Effector memory CD8-positive, alpha-beta T cell (primary cell): Measurements from ENCODE around the gene LRRC10.
A peak's percentile ranks its signal among the peaks of the same experiment; 100 is the strongest.
"Not testable (repeated sequence)": the region's sequence is repeated elsewhere in the genome, so short reads cannot be mapped to it uniquely, and the experiment has no call there.

Experiments
- ATAC-seq: fragments of 150-1000 bp; cut with Tn5 transposase; replicated peaks from 2 replicates; pipeline ENCODE4 v1.10.0; 2021; ENCODE audit warnings: mild to moderate bottlenecking, moderate library complexity
- DNase-seq, 3 experiments: peaks; one replicate each; pipeline ENCODE4 v3.0.0; 2021
- H3K27ac Mint-ChIP-seq, 2 donors: one replicate each; pipeline ENCODE4 v1.8.0; 2022; ENCODE audit warnings: mild to moderate bottlenecking in 2 of 2, mixed read lengths in 2 of 2, moderate library complexity in 2 of 2
- H3K27me3 Mint-ChIP-seq, 2 donors: one replicate each; pipeline ENCODE4 v1.8.0; 2022; ENCODE audit warnings: mixed read lengths in 2 of 2
- H3K36me3 Mint-ChIP-seq: one replicate; pipeline ENCODE4 v1.8.0; 2022; ENCODE audit warnings: mild to moderate bottlenecking, moderate library complexity, mixed read lengths; ENCODE audit not compliant: insufficient read depth
- H3K4me1 Mint-ChIP-seq, 2 donors: one replicate each; pipeline ENCODE4 v1.8.0; 2022; ENCODE audit warnings: low read depth in 2 of 2, mixed read lengths in 2 of 2
- H3K4me3 Mint-ChIP-seq, 2 donors: one replicate each; pipeline ENCODE4 v1.8.0; 2022; ENCODE audit warnings: mild to moderate bottlenecking in 2 of 2, mixed read lengths in 2 of 2, moderate library complexity in 2 of 2
- H3K9me3 Mint-ChIP-seq, 2 donors: one replicate each; pipeline ENCODE4 v1.8.0; 2022; ENCODE audit warnings: mixed read lengths in 2 of 2

LRRC10 gene

GRCh38 chr12:69604275-69604674 is 6.4 kb downstream of the LRRC10 start:
- H3K4me3 Mint-ChIP-seq, DNase-seq, H3K4me1 Mint-ChIP-seq, ATAC-seq, H3K9me3 Mint-ChIP-seq, H3K27me3 Mint-ChIP-seq, H3K27ac Mint-ChIP-seq: not testable (repeated sequence)
- H3K36me3 Mint-ChIP-seq, result peaks cover 43% of the 10 kb centered on the region

- not testable (repeated sequence) for DNase-seq, H3K9me3 Mint-ChIP-seq, H3K27me3 Mint-ChIP-seq, H3K27ac Mint-ChIP-seq, H3K4me1 Mint-ChIP-seq, ATAC-seq, H3K4me3 Mint-ChIP-seq
- H3K36me3 Mint-ChIP-seq, result peaks cover 50% of the 10 kb centered on the region
Measured at GRCh38 chr12:69603556-69603955, 7.2 kb downstream of the LRRC10 start.

GRCh38 chr12:69602954-69603353 is 7.8 kb downstream of the LRRC10 start:
- no peaks in the 10 kb centered on the region for H3K9me3 Mint-ChIP-seq
- ATAC-seq, result no peak
- H3K36me3 Mint-ChIP-seq, result peaks cover 56% of the 10 kb centered on the region

GRCh38 chr12:69601962-69602685 is 8.6 kb downstream of the LRRC10 start:
- Mint-ChIP-seq H3K27me3 (no peaks in the 10 kb centered on the region), H3K9me3 (no peaks in the 10 kb centered on the region), H3K36me3 (peaks cover 64% of the 10 kb centered on the region), H3K27ac (no peak overlapping the region), H3K4me3 (no peak overlapping the region), H3K4me1 (no peaks in the 10 kb centered on the region)
- DNase-seq (no peak), ATAC-seq (no peak)

More at GRCh38 chr12:69602954-69603353, 7.8 kb downstream of the LRRC10 start:
- no peaks in the 10 kb centered on the region for H3K27me3 Mint-ChIP-seq
- DNase-seq, result no peak
- H3K4me3 Mint-ChIP-seq, result no peak overlapping the region
- no peaks in the 10 kb centered on the region for H3K4me1 Mint-ChIP-seq
- H3K27ac Mint-ChIP-seq, result no peak overlapping the region

- no peak for ATAC-seq
Measured at GRCh38 chr12:69600804-69601203, 9.9 kb downstream of the LRRC10 start.

GRCh38 chr12:69598174-69598753 is 12.4 kb downstream of the LRRC10 start:
- no peak overlapping the region for H3K4me3 Mint-ChIP-seq
- no peak overlapping the region for H3K27ac Mint-ChIP-seq
- ATAC-seq (no peak), DNase-seq (no peak)
- no peaks in the 10 kb centered on the region for H3K9me3 Mint-ChIP-seq
- H3K27me3 Mint-ChIP-seq, result no peaks in the 10 kb centered on the region
- peaks cover 98% of the 10 kb centered on the region for H3K36me3 Mint-ChIP-seq
- peaks cover 4 to 8% of the 10 kb centered on the region in 2 donors for H3K4me1 Mint-ChIP-seq

More at GRCh38 chr12:69600804-69601203, 9.9 kb downstream of the LRRC10 start:
- peaks cover 78% of the 10 kb centered on the region for H3K36me3 Mint-ChIP-seq
- no peak for DNase-seq
- no peak overlapping the region for H3K4me3 Mint-ChIP-seq
- H3K27ac Mint-ChIP-seq, result no peak overlapping the region
- H3K9me3 Mint-ChIP-seq, result no peaks in the 10 kb centered on the region
- peaks cover 3 to 7% of the 10 kb centered on the region in 2 donors for H3K4me1 Mint-ChIP-seq
- H3K27me3 Mint-ChIP-seq, result no peaks in the 10 kb centered on the region

GRCh38 chr12:69595689-69596088 is 15.0 kb downstream of the LRRC10 start:
- Mint-ChIP-seq H3K9me3 (no peaks in the 10 kb centered on the region), H3K36me3 (peaks cover 98% of the 10 kb centered on the region), H3K27ac (peak overlapping the region in 1 of 2 donors; percentile 56), H3K27me3 (no peaks in the 10 kb centered on the region), H3K4me1 (peaks cover 4 to 8% of the 10 kb centered on the region in 2 donors), H3K4me3 (no peak overlapping the region)
- ATAC-seq, result no peak
- DNase-seq, result no peak

GRCh38 chr12:69589082-69589481 is 21.6 kb downstream of the LRRC10 start:
- DNase-seq (no peak), ATAC-seq (no peak)
- Mint-ChIP-seq H3K4me1 (peaks cover 8 to 11% of the 10 kb centered on the region in 2 donors), H3K4me3 (peak overlapping the region in 1 of 2 donors; percentile 12), H3K36me3 (peaks cover 87% of the 10 kb centered on the region), H3K27me3 (no peaks in the 10 kb centered on the region), H3K27ac (peak overlapping the region in 1 of 2 donors; percentile 35), H3K9me3 (no peaks in the 10 kb centered on the region)

- Mint-ChIP-seq H3K4me3 (no peak overlapping the region), H3K27ac (no peak overlapping the region), H3K36me3 (peaks cover 81% of the 10 kb centered on the region), H3K9me3 (no peaks in the 10 kb centered on the region), H3K27me3 (no peaks in the 10 kb centered on the region), H3K4me1 (peaks cover 8 to 11% of the 10 kb centered on the region in 2 donors)
- ATAC-seq (no peak), DNase-seq (no peak)
Measured at GRCh38 chr12:69588527-69588926, 22.2 kb downstream of the LRRC10 start.

- Mint-ChIP-seq H3K4me3 (peak within 1 kb of the TSS; percentile 98 to 99), H3K9me3 (no peaks in the 10 kb centered on the region), H3K4me1 (peaks cover 8 to 11% of the 10 kb centered on the region in 2 donors), H3K27ac (peak within 1 kb of the TSS; percentile 98 to 99), H3K27me3 (no peaks in the 10 kb centered on the region), H3K36me3 (peaks cover 50% of the 10 kb centered on the region)
- peak; percentile 92 for ATAC-seq
- DNase-seq, result peak; percentile 94 to 97 (median 95)
Measured at GRCh38 chr12:69585189-69586062, 25.3 kb downstream of the LRRC10 start, which contains the start of gene CCT2. Gene CCT2, plus strand, starts transcription at chr12:69585459. Its CDS starts 63 bp downstream, at chr12:69585522.

GRCh38 chr12:69583203-69583602 is 27.5 kb downstream of the LRRC10 start:
- Mint-ChIP-seq H3K27me3 (no peaks in the 10 kb centered on the region), H3K4me1 (peaks cover 8 to 11% of the 10 kb centered on the region in 2 donors), H3K27ac (no peak overlapping the region), H3K36me3 (peaks cover 28% of the 10 kb centered on the region), H3K4me3 (no peak overlapping the region), H3K9me3 (no peaks in the 10 kb centered on the region)
- no peak for DNase-seq
- no peak for ATAC-seq

- no peaks in the 10 kb centered on the region for H3K9me3 Mint-ChIP-seq
- H3K4me1 Mint-ChIP-seq, result no peaks in the 10 kb centered on the region
- peak overlapping the region in 1 of 2 donors; percentile 24 for H3K27ac Mint-ChIP-seq
- DNase-seq (no peak), ATAC-seq (no peak)
- H3K4me3 Mint-ChIP-seq, result no peak overlapping the region
- H3K36me3 Mint-ChIP-seq, result peaks cover 9% of the 10 kb centered on the region
- H3K27me3 Mint-ChIP-seq, result no peaks in the 10 kb centered on the region
Measured at GRCh38 chr12:69580074-69580473, 30.6 kb downstream of the LRRC10 start.

GRCh38 chr12:69579029-69579428 is 31.7 kb downstream of the LRRC10 start:
- DNase-seq (no peak), ATAC-seq (no peak)
- Mint-ChIP-seq H3K27ac (no peak overlapping the region), H3K36me3 (peaks cover 17% of the 10 kb centered on the region), H3K4me3 (no peak overlapping the region), H3K4me1 (no peaks in the 10 kb centered on the region), H3K27me3 (no peaks in the 10 kb centered on the region), H3K9me3 (no peaks in the 10 kb centered on the region)
